OCI-LY1 (cell line): ENCODE data around the gene TMEM242.

Experiments
- H2AFZ ChIP-seq: fragments of 200-600 bp; sonication (generic), shearing (Covaris generic); 2 replicates; pipeline ENCODE4 v1.6.0; 2014; ENCODE audit warnings: antibody characterized with exemption, mild to moderate bottlenecking, low read length
- H3F3A ChIP-seq: fragments of 200-600 bp; sonication (generic), shearing (Covaris generic); 2 replicates; pipeline ENCODE4 v1.6.0; 2014; ENCODE audit warnings: mild to moderate bottlenecking, antibody characterized with exemption, low read length, moderate library complexity; ENCODE audit not compliant: insufficient read depth
- H3K27ac ChIP-seq: fragments of 200-600 bp; sonication (generic); 2 replicates; pipeline ENCODE4 v1.5.1; 2014; ENCODE audit warnings: low read length, mixed run types, mild to moderate bottlenecking, low read depth; ENCODE audit not compliant: poor library complexity, severe bottlenecking
- H3K27me3 ChIP-seq: fragments of 200-600 bp; sonication (generic); 2 replicates; pipeline ENCODE4 v1.6.0; 2014; ENCODE audit warnings: antibody characterized with exemption, mild to moderate bottlenecking, low read length, moderate library complexity; ENCODE audit not compliant: insufficient read depth
- H3K36me3 ChIP-seq: fragments of 200-600 bp; sonication (generic); 2 replicates; pipeline ENCODE4 v1.6.1; 2014; ENCODE audit warnings: mild to moderate bottlenecking, antibody characterized with exemption, low read length, moderate library complexity, mixed read lengths; ENCODE audit not compliant: insufficient read depth
- H3K4me1 ChIP-seq: fragments of 200-600 bp; sonication (generic); 2 replicates; pipeline ENCODE4 v1.5.1; 2014; ENCODE audit warnings: mild to moderate bottlenecking, low read length, moderate library complexity; ENCODE audit not compliant: insufficient read depth, severe bottlenecking
- H3K4me2 ChIP-seq: fragments of 200-600 bp; sonication (generic), shearing (Covaris generic); 2 replicates; pipeline ENCODE4 v1.6.1; 2014; ENCODE audit warnings: low read length
- H3K4me3 ChIP-seq: fragments of 200-600 bp; sonication (generic); 2 replicates; pipeline ENCODE4 v1.5.1; 2014; ENCODE audit warnings: low read length, low read depth, mild to moderate bottlenecking, mixed read lengths; ENCODE audit not compliant: poor library complexity, severe bottlenecking
- H3K79me2 ChIP-seq: fragments of 200-600 bp; shearing (Covaris generic); 2 replicates; pipeline ENCODE4 v1.6.1; 2016; ENCODE audit warnings: mixed run types, low read length, mixed read lengths; ENCODE audit not compliant: insufficient read depth
- H3K9ac ChIP-seq: fragments of 200-600 bp; sonication (generic), shearing (Covaris generic); 2 replicates; pipeline ENCODE4 v1.6.1; 2014; ENCODE audit warnings: mild to moderate bottlenecking, low read length, mixed read lengths
- H3K9me2 ChIP-seq: fragments of 200-600 bp; sonication (generic), shearing (Covaris generic); 2 replicates; pipeline ENCODE4 v1.6.1; 2014; ENCODE audit warnings: low read depth, mild to moderate bottlenecking, low read length, mixed read lengths
- H3K9me3 ChIP-seq: fragments of 200-600 bp; shearing (Covaris generic); 2 replicates; pipeline ENCODE4 v1.6.1; 2014; ENCODE audit warnings: low read length, mixed read lengths
- H4K20me1 ChIP-seq: fragments of 200-600 bp; sonication (generic), shearing (Covaris generic); 2 replicates; pipeline ENCODE4 v1.6.0; 2016; ENCODE audit warnings: mild to moderate bottlenecking, low read length; ENCODE audit not compliant: insufficient read depth
- EZH2 ChIP-seq: fragments of 200-600 bp; sonication (generic), shearing (Covaris generic); IDR thresholded peaks from 2 replicates; pipeline ENCODE4 v1.8.0; 2017; ENCODE audit warnings: borderline replicate concordance, mixed run types, mild to moderate bottlenecking, antibody characterized with exemption, low read length, moderate library complexity, mixed read lengths
- TF ChIP-seq, protein P1 (sequence below): fragments of 200-600 bp; sonication (generic), shearing (Covaris generic); IDR thresholded peaks from 2 replicates; pipeline ENCODE4 v1.5.1; 2017; ENCODE audit warnings: mild to moderate bottlenecking, antibody characterized with exemption, low read length, moderate library complexity, mixed read lengths

Gene TMEM242

DNA sequence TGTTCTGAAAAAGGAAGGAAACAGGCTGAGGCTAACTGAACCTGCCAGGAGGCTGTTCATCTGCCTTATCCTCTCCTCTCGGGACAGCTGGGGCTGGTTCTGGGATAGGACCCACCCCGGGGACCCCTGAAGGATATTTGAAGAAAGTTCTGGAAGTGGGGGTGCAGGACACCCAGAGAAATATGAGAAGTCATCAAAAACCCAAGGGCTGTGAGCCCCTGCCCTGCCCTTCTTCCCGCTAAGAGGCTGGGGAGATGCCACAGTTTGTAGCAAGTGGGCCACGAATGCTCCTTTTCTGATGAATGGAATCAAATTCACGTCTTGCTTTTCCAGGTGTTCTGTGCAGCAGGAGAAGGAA lies 37.9 kb downstream of the TMEM242 start:
- H3K9me2 ChIP-seq = no peaks in the 10 kb centered on the region
- no peaks in the 10 kb centered on the region for H3K9me3 ChIP-seq
- H4K20me1 ChIP-seq = no peaks in the 10 kb centered on the region
- TF ChIP-seq, protein P1, sequence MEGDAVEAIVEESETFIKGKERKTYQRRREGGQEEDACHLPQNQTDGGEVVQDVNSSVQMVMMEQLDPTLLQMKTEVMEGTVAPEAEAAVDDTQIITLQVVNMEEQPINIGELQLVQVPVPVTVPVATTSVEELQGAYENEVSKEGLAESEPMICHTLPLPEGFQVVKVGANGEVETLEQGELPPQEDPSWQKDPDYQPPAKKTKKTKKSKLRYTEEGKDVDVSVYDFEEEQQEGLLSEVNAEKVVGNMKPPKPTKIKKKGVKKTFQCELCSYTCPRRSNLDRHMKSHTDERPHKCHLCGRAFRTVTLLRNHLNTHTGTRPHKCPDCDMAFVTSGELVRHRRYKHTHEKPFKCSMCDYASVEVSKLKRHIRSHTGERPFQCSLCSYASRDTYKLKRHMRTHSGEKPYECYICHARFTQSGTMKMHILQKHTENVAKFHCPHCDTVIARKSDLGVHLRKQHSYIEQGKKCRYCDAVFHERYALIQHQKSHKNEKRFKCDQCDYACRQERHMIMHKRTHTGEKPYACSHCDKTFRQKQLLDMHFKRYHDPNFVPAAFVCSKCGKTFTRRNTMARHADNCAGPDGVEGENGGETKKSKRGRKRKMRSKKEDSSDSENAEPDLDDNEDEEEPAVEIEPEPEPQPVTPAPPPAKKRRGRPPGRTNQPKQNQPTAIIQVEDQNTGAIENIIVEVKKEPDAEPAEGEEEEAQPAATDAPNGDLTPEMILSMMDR = no peak
- no peak for TF ChIP-seq EZH2
- H2AFZ ChIP-seq = no peak overlapping the region
- no peak overlapping the region for H3K27ac ChIP-seq
- no peak overlapping the region for H3K4me2 ChIP-seq
- no peaks in the 10 kb centered on the region for H3K4me1 ChIP-seq
- no peaks in the 10 kb centered on the region for H3F3A ChIP-seq
- no peaks in the 10 kb centered on the region for H3K27me3 ChIP-seq
- H3K36me3 ChIP-seq = no peaks in the 10 kb centered on the region; the same call in 1 of the 2 replicates
- no peak overlapping the region for H3K4me3 ChIP-seq
- no peaks in the 10 kb centered on the region for H3K79me2 ChIP-seq
- no peak overlapping the region for H3K9ac ChIP-seq

DNA sequence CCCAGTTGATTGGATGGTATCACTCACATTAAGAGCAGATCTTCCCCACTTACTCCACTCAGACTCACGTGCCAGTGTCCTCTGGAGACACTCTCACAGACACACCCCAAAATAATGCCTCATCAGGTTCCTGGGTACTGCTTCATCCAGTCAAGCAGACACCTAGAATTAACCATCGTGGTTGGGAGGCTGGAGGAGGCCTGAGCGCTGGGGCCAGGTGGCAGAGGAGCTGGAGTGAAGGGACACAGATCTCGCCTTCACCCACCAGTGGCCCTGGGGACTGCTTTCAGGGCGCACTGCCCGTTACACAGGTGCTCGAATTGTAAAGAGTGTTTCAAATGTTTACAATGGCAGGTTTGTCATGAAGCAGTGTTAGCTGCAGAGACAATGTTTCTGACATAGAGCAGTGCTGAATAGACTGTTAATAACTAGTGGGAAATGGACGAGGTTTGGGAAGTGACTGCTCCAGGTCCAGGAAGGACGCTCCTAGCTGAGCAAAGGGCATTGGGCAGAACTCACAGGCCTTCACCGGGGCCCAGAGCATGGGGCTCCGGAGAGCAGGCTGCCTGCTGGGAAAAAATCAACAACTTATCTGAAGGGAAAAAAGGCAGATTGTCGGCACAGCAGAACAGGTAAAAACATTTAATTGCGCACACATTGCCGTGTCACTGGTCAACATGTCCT lies 38.4 kb downstream of the TMEM242 start:
- H3K27me3 ChIP-seq = no peaks in the 10 kb centered on the region
- no peak overlapping the region for H3K4me2 ChIP-seq
- no peaks in the 10 kb centered on the region for H3K79me2 ChIP-seq
- no peak overlapping the region for H3K4me3 ChIP-seq
- no peaks in the 10 kb centered on the region; the same call in 1 of the 2 replicates for H3K36me3 ChIP-seq
- H4K20me1 ChIP-seq = no peaks in the 10 kb centered on the region
- no peaks in the 10 kb centered on the region for H3K9me2 ChIP-seq
- H3K9me3 ChIP-seq = no peaks in the 10 kb centered on the region
- no peaks in the 10 kb centered on the region for H3K4me1 ChIP-seq
- no peak overlapping the region for H3K9ac ChIP-seq
- no peaks in the 10 kb centered on the region for H3F3A ChIP-seq
- TF ChIP-seq EZH2 = no peak
- TF ChIP-seq, protein P1 = no peak
- H2AFZ ChIP-seq = no peak overlapping the region
- no peak overlapping the region for H3K27ac ChIP-seq

- Histone ChIP-seq H3K79me2 (no peaks in the 10 kb centered on the region), H3K9ac (no peak overlapping the region), H3K4me3 (no peak overlapping the region), H2AFZ (no peak overlapping the region), H3K4me2 (no peak overlapping the region), H3K4me1 (no peaks in the 10 kb centered on the region), H3K27me3 (no peaks in the 10 kb centered on the region), H4K20me1 (no peaks in the 10 kb centered on the region), H3K9me2 (no peaks in the 10 kb centered on the region), H3K36me3 (no peaks in the 10 kb centered on the region), H3F3A (no peaks in the 10 kb centered on the region), H3K9me3 (no peaks in the 10 kb centered on the region), H3K27ac (no peak overlapping the region)
- TF ChIP-seq, protein P1 = no peak
- no peak for TF ChIP-seq EZH2
These were observed 39.2 kb downstream of the TMEM242 start for GRCh38 chr6:157283900-157284737.
